CD4-positive, alpha-beta T cell treated with Interleukin-4 for 4 hours (primary cell): ENCODE data around the gene PDLIM5.

ENCODE experiments used
- DNase-seq: peaks from one replicate; pipeline ENCODE4 v3.0.0-alpha.2; 2020

Gene PDLIM5

DNA sequence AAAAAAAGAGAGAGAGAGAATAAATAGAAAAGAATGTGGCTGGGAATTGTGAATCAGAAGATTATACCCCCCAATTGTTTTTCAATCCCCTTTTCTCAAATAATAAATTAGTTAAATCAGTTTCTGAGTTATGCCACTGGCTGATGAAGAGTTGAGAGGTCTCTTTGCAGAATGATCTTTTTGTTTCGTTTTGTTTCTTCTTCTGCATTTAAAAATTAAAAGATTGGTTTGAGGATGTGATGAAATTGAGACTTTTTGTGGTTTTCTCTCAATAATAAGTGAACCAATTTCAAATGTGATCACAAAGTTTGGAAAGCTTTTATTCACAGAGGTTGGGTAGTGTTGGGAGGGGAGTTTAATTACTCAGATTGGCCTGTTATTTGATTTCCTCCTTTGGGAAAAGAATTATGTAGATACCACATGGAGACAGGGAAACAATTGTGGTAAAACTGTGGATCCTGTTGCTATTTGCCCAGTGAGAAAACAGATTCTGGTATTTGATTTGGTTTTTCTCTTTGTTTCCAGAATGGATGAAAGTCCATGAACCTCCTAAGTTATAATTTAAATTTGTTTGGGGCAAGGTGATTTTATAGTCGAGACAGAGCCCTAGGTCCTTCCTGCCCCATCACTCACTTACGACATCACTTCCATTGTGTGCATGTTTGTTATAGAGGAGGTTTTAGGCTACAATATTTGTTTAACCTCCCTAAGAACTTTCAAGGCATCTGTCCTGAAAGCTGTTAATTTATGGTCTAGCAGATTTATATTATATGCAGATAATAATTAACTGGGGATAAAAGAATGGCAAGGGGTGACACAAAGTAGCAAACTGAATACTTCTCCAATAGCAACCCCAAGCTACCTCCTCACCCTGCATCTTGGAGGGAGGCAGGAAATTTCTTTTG is 214.0 kb downstream of the PDLIM5 start:
- DNase-seq: no peak

DNA sequence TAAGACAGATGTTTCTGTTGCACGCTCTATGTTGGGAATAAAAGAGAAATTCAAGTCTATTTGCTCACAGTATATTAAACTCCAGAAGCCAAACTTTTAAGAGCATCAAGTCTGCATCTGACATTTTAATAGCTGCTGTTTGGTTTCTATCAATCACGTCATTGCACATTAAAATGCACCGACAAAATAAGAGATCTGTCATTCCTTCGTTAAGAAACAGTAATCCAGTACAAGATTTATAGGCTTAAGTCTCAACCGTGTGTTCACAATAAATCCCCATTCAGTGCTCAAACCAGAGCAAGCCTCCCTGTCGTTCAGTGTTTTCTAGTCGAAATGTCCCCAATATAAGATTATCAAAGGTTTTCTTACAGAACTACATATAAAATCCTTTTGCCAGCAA is 217.0 kb downstream of the PDLIM5 start:
- no peak for DNase-seq

DNA sequence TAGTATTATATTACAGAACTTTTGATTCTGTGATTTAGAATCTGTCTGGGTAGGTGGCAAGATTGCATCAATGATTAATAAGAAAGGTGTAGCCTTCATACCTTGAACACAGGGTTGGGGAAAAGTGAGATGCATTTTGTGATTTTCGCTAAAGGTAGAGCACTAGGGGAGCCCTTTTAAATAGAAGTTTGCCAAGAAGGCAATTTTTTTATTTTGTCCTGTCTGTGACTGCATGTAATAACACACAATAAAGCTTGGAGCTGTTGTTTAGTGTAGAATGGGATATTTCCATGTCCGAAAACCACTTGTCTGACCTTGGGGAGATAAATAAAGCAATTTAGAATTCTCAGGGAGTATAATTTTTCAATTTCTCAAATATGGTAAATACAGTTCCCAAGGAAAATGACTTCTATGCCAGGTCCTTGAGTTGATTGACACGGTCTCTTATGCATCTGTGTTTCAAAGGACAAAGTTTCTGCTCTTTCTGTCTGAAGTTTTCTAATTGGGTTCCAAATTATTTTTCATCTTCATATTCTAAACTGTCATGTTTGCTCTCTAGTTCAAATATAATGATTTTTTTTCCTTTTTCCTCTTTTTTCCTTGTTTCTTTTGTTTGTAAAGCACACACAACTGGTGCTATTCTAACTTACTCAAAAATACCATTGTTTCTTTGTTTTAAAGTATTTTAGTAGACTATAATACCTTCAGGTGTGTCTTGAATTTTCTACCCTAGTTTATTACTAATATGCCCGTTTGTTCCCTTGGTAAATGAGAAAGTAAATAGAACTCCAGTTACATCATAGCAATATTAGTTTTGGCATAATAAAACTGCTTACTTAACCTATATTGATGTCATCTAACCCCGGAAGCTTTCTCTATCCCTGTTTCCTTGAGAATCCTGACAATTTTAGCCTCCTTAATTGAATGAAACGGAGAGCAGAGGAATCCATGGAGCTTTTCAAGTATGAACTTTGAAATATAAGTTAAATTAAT is 218.2 kb downstream of the PDLIM5 start:
- no peak for DNase-seq

DNA sequence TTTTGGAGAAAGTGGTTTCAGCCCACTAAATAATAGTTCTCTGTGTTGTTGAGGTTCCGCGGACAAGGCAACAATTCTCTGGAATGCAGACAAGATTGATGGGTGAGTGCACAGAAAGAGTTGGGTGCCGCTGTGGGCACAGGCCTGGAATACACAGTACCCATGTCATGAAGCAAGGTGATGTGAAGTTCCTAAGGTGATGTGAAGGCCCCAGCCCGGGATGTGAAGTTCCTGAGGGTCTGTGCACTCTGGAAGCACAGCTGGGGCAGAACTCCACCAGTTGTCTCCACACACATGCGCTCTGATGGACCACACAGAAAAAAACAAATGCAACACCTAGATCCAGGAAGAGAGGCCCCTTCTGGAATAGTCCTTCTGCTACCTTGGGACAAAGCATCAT is 219.4 kb downstream of the PDLIM5 start:
- no peak for DNase-seq

DNA sequence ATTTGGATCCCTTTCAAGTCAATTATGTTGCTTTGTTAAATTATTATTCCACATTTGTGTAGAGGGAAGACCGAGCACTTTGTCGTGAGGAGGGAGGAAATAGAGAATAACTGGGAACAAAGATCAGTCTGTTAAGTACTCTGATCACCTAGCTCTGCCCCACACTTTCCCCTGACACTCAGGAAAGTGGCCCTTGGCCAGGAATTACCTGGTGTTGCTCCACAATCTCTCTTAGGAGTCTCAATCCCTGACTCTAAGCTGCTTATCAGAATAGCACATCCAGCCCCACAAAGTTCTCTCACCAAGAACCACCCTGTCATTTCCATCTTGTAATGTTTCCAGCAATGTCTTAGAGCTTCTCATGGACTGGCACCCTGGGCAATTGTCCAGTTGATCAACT is 222.2 kb downstream of the PDLIM5 start:
- DNase-seq: no peak

DNA sequence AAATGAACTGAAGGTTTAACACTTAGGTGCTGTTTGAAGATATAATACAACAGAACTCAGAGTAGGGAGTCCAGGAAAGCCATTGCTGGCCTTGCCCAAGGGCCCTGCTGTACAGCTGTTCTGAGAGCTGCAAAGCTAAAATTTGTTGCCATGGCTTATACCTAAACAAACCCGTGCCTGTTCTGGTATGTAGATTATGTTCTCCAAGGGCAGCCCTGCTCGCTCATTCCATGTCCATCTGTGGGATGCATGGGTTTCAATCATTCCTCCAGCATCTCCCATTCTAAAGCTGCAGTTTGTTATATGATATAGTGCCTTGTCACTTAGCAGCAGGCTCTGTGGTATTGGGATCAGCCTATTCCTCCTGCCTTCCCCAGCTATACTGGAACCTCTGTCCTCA is 225.2 kb downstream of the PDLIM5 start:
- DNase-seq: no peak

DNA sequence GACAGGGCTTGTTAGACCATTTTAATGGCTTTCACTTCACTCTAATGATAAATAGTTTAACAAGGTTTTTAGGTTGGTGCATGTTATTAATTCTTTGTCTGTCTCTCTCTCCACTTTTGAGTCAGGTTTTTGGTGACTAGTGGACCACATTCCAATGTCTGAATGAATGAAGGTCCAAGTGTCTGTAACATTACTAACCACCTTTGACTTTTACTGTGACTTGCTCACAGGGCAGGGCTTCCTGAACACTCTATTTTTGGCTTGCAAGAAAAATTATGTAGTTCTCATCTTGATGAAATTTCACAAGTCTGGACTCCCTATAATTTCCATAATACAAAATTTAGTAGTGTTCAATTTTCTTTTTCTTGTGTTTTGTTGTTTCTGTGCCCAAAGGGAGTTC is 227.2 kb downstream of the PDLIM5 start:
- no peak for DNase-seq

DNA sequence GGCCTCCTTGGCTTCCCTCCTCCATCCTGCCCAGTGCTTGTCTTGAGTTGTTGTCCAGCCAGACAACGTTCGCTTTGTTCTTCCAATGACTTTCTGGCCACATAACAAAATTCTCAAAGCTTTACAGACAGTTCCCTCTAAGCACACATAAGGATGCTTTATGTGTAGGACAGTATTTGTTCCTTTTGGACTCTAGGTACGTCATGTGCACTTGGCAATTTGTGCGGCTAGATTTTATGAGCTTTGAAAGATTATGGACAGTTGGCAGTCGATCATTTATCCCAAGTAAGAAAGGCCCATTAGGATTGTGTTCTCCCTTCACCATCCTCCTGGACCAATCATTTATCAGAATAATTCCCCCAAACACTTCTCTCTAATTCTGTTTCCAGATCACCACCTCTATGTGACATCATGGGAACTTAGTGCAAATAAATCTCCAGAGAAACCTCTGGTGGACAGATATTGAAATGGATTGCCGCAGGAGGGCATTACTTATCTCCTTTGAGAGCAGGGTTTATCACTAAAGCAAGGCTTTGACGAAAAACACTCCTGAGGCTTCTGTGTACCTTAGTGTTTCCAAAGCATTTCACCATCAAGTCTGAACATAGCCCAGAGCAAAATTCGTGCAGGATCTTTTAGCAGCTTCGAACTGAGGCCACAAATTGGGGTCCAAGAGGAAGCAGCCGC is 228.6 kb downstream of the PDLIM5 start:
- DNase-seq: no peak

DNA sequence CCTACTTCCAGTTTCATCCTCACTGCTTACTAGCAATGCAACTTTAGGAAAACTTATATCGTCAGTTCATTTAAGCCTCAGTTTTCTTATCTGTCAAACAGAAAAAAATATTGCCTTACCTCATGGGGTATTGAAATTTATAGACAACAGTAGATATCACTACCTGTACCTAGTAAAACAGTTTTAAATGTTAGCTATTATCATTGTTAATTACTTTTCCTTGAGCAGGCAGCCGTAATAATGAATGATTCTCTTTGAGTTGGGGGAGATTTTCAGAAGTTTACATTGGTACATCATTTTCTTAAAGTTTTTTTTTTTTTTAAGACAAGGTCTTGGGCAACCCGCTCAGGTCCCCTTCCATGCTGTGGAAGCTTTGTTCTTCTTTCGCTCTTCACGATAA is 234.3 kb downstream of the PDLIM5 start:
- DNase-seq: no peak

DNA sequence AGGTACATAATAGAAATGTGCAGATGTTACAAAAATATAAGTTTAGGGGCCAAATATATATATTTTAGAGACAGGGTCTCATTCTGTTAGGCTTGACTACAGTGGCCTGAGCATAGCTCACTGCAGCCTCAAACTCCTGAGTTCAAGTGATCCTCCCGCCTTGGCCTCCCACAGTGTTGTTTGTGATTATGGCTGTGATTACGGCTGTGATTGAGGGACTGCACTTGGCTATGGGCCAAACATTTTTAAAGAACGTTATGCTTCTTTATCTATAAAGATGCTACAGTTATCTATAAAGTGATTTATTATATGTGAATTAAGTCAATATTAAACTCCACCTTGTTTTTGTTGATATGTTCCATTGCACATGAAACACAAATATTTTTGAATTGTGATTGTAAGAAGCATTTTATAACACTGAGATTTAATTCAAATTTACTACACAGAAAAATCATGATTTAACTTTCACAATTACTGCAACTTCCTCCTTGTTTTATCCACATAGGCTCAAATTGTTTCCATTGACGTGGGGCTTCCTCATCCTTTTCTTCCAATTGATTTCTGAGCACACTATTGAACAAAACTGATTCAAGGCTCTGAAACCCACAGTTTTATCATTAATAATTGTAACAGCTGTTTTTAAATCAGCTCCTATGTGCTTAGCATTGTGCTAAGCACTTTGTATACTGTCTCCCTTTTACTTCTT is 237.6 kb downstream of the PDLIM5 start:
- DNase-seq: no peak

DNA sequence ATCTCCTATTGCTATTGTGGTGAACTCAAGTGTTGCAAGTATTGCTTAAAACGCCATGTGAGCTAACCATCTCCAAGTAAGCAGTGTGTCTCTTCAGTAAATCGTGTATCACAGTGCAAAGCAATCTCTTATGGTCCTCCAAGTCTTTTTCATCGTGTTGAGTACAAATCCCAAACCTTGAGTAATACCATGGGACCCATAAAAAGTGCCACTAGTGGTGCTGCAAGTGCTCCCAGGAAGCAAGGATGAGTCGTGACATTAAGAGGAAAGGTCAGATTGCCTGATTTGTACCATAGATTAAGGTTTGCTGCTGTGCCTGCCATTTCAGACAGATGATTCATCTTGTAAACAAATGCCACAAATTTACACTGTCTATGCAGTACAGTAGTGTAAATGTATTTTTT is 239.1 kb downstream of the PDLIM5 start:
- DNase-seq: no peak

DNA sequence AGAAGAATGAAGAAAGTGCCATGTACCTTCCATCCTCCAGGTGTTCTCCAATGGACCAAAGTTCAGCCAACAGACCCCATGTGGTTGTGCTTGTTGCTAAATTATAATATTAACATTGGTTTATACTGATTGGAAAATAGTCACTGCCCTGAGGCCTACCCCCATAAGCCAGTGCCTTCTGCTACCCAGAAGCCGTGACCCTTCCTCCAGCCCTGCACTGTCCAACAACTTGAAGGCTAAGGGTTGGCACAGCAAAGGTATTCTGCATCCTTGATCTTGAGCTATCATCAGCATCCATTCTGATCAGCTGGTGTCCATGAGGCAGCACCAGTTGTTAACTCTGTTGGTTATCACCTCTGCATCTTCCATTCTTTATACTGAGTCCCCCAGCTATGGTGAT is 239.8 kb downstream of the PDLIM5 start:
- no peak for DNase-seq

DNA sequence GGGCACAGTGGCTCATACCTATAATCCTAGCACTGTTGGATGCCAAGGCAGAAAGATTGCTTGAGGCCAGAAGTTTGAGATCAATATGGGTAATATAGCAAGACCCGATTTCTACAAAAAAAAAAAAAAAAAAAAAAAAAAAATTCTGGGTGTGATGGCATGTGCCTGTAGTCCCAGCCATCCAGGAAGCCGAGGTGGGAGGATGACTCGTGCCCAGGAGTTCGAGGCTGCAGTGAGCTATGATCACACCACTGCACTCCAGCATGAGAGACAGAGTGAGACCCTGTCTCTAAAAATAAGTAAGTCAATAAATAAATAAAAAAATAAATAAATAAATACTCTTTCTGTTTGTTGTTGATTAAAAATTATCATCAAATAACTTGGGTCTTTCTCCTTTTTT is 243.6 kb downstream of the PDLIM5 start:
- DNase-seq: no peak

DNA sequence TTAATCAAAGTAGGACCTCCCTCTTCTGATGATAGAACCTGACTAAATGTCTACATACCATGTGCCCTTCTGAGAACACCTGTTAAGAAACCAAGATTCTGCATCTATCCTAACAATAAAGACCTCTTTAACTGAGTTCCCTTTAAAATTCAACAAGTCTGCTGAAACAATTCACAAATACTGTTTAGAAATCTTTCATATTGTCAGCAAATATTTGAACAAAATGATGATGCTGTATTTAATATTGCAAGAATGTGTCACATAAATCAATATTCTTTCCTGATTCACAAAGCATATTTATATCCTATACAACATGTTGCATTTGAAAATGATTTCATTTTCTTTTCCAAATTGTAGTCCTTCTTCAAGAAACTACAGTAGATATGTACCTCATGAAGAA is 246.4 kb downstream of the PDLIM5 start:
- DNase-seq: no peak

DNA sequence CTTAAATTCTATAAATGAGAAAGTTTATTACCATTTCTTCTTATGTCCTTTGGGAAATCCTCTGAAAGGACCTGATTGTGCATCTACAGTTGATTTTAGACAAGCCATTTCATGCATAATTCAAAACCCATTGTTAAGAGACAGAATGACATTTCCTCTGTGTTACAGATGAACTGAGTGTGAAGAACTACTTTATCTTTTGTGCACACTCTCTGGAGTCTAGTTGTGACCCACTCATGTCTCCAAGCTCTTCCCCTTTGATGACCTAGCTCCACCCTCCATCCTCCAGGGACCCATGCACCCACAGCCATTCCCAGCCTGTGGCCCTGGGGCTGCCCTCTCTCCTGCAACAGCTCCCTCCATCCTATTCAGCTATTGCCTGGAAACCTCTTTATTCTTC is 248.6 kb downstream of the PDLIM5 start:
- DNase-seq: no peak

DNA sequence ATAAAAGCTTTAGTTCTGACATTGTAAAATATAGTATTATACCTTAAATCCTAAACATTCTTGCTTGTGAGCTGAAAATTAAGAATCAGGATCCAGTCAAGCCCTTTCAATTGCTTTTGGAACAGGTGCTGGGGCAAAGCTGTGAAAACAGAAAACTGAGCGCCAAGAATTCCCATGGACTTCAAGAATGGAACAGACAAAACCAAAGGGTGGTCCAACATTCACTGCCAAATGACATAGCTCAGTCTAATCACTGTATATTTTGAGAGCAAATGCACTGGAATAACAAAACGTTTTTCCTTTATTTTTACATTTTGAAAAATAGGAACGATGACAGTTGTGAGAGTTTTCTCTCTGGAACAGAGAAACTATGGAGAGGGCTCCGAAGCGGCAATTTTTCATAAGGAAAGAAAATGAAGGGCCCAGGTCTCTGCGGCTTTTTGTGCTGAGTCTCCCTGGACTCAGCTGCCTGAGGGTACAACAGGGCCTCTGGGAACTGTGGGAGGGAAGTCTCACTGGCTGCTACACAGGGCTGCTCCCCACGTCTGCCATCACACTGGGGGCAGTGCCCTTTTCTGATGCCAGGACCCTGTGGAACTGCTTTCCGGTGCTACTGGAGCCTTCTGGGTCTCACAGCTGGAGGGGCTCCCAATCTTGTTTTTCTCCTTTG is 250.0 kb downstream of the PDLIM5 start:
- DNase-seq: no peak

DNA sequence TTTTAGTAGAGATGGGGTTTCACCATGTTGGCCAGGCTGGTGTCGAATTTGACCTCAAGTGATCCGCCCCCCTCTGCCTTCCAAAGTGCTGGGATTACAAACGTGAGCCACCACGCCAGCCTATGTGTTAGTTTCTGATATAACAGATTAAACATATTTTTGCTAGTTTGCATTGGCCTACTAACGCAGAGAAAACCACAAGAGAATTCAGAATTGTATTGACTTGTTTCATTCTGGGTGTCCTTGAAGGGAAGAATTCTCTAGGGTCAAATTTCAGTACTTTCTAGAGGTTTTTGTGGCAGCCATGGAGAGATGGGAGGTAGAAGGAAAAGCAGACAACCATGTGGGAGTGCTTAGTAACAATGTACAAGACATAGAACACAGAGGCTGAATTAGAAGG is 259.9 kb downstream of the PDLIM5 start:
- no peak for DNase-seq

DNA sequence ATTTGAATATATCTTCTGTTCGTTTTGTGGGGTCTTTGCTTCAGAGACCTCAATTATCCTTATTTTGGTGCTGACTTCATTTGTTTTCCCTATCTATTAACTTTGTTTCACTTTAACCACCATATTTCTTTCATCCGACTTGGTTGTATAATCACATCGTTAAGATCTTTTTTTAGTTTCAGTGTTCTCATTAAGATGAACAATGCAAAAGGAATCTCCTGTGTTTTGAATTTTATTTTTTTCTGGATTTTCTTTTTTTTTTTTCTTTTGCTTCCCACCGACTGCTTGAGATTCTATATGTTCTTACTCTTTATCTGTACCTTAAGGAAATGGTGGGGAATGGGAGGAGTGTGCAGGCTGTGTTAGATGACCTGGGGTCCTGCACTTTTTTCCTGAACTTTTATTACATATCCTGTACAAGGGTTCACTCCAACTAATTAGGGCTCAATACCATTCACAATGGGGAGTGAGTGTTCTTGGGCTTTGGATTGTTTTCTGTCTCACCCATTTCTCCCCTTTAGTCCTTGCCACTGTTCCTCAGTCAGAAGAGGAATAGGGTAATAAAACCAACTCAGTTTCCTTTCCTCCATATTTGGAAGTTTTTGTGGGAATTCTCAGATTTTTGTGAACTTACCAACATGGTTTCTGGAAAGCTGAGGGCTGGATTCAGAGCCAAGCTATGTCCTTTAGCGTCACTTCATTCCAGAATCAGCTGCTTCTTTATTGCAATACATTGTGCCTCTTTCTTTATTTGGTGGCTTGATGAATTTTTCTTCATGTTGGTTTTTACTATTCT is 262.8 kb downstream of the PDLIM5 start:
- no peak for DNase-seq

DNA sequence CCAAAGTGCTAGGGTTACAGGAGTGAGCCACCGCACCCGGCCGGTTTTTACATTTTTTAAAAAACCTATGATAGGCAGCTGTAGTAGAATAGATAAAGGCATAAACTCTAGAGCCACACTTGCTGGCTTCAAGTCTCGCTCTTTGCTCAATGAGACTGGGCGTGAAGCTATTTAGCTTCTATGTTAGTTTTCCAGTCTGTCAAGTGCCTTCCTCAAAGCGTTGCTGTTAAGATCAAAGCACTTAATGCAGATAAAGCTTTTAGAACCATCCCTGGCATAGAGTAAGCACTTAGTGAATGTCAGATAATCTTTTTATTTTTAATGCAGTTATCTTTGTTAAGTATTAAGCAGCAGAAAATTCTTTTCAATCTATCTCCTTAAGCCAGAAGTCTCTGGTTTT is 264.0 kb downstream of the PDLIM5 start:
- DNase-seq: no peak
